ENCODE results near the gene TOR2A. TPM values are rescaled to one million over a fixed set of nuclear protein-coding genes. Genes with fewer than 3 reads are reported as not detected.
A peak's percentile ranks its signal among the peaks of the same experiment; 100 is the strongest.

TOR2A gene
- total and polyA plus RNA-seq, 9 of the 15 experiments (the other 6 are each of a cell fraction or from before 2014, with no cell fraction given) = 0.80 to 25.9 (median 11.1) TPM

DNA sequence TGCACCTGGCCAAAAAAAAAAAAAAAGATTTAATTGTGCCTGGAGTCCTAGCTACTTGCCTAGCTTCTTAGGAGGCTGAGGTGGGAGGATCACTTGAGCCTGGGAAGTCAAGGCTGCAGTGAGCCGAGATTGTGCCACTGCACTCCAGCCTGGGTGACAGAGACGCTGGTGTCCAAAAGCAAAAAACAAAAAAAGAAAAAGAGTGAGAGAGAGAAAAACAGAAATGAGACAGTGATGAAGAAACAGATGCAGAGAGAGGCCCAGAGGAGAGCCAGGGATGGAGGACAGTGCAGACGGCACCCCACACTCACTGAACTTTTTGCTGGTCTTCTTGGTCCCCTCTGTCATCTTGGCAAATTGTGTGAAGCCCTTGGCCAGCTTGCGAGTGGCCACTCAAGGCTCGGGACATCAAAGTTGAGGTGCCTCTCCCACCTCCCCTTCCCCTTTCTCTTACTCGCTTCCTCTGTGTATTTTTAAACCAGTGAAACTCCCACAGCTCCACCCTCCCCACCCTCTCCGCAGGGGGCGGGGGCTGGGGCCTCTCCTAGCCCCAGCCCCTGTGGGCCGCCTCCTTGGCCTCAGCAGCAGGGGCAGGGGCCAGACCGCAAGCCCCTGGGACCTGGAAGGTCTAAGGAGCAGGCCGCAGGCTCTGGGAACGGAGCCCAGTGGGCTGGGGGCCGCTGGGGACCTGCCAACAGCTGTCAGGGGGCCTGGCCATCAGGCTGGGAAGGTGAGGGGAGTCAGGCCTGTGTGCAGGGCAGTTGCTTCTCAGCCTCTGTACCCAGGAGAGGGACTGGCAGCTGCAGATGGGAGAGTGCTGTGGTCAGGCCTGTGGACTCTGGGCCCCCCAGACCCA is 43.4 kb upstream of the TOR2A start, which contains the start of gene SH2D3C:
SH2D3C (minus strand) TSS at position 387 of the 856 bp plus-strand sequence; CDS start at position 348, 39 bp downstream.
- Histone ChIP-seq H3K4me3 (no peak within 1 kb of the TSS), H3K27ac (ENCODE audit: extremely low read depth, low read depth, low read length) (no peak within 1 kb of the TSS; the same call in 2 of the 3 replicates), H4K20me1 (replicated peaks; ENCODE audit: control insufficient read depth, insufficient read depth, low read length) (no peaks in the 10 kb centered on the region), H3K9me1 (ENCODE audit: control insufficient read depth, insufficient read depth, low read length) (no peaks in the 10 kb centered on the region), H3K9me3 (replicated peaks; ENCODE audit: control insufficient read depth, insufficient read depth, low read depth, low read length) (no peaks in the 10 kb centered on the region), H2AFZ (ENCODE audit: low read depth, low read length) (peak within 1 kb of the TSS; percentile 3; the same call in 1 of the 2 replicates), H3K36me3 (ENCODE audit: control insufficient read depth, insufficient read depth, low read length) (no peaks in the 10 kb centered on the region), H3K79me2 (ENCODE audit: control insufficient read depth, insufficient read depth, low read length) (no peaks in the 10 kb centered on the region), H3K4me1 (replicated peaks in 1 of 2; ENCODE audit: control insufficient read depth in 2 of 2, insufficient read depth in 2 of 2, low read length in 2 of 2) (peaks cover 24 to 48% of the 10 kb centered on the region in 2 experiments), H3K4me2 (ENCODE audit: insufficient read depth, low read length) (peak within 1 kb of the TSS; percentile 6; the same call in 1 of the 2 replicates), H3K27me3 (ENCODE audit: control insufficient read depth in 2 of 2, insufficient read depth in 2 of 2, low read length in 2 of 2) (no peaks in the 10 kb centered on the region), H3K9ac (ENCODE audit: insufficient read depth in 1 of 2, low read depth in 2 of 2, low read length in 2 of 2) (peak within 1 kb of the TSS; percentile 4 to 75; a peak in 3 of 4 replicates)
- ChIA-PET POLR2A (interaction anchor here (1.1 kb wide), 1 partner anchor 12 kb away, joined by 4 read pairs; no protein-coding TSS in a partner anchor), CTCF (ENCODE audit: low intra/inter-chr PET ratio) (no interaction called here)
- DNase-seq (ENCODE audit: extremely low read depth in 1 of 4, low spot score in 3 of 4) (peak in 3 of 4 experiments; percentile 37 to 46 (median 44)), FAIRE-seq (peak; percentile 68), ATAC-seq (peak; percentile 78)
- in situ Hi-C loops (cut with MboI) = no loop called here
- WGBS (ENCODE audit: insufficient coverage, low coverage, missing lambda C conversion rate) = 29% methylated on average over 13 of the region's 13 CpGs
- intact Hi-C loops (cut with micrococcal nuclease) = no loop called here
- BruUV-seq (replicated peaks) = no TSS peak
- TF ChIP-seq, protein P1, sequence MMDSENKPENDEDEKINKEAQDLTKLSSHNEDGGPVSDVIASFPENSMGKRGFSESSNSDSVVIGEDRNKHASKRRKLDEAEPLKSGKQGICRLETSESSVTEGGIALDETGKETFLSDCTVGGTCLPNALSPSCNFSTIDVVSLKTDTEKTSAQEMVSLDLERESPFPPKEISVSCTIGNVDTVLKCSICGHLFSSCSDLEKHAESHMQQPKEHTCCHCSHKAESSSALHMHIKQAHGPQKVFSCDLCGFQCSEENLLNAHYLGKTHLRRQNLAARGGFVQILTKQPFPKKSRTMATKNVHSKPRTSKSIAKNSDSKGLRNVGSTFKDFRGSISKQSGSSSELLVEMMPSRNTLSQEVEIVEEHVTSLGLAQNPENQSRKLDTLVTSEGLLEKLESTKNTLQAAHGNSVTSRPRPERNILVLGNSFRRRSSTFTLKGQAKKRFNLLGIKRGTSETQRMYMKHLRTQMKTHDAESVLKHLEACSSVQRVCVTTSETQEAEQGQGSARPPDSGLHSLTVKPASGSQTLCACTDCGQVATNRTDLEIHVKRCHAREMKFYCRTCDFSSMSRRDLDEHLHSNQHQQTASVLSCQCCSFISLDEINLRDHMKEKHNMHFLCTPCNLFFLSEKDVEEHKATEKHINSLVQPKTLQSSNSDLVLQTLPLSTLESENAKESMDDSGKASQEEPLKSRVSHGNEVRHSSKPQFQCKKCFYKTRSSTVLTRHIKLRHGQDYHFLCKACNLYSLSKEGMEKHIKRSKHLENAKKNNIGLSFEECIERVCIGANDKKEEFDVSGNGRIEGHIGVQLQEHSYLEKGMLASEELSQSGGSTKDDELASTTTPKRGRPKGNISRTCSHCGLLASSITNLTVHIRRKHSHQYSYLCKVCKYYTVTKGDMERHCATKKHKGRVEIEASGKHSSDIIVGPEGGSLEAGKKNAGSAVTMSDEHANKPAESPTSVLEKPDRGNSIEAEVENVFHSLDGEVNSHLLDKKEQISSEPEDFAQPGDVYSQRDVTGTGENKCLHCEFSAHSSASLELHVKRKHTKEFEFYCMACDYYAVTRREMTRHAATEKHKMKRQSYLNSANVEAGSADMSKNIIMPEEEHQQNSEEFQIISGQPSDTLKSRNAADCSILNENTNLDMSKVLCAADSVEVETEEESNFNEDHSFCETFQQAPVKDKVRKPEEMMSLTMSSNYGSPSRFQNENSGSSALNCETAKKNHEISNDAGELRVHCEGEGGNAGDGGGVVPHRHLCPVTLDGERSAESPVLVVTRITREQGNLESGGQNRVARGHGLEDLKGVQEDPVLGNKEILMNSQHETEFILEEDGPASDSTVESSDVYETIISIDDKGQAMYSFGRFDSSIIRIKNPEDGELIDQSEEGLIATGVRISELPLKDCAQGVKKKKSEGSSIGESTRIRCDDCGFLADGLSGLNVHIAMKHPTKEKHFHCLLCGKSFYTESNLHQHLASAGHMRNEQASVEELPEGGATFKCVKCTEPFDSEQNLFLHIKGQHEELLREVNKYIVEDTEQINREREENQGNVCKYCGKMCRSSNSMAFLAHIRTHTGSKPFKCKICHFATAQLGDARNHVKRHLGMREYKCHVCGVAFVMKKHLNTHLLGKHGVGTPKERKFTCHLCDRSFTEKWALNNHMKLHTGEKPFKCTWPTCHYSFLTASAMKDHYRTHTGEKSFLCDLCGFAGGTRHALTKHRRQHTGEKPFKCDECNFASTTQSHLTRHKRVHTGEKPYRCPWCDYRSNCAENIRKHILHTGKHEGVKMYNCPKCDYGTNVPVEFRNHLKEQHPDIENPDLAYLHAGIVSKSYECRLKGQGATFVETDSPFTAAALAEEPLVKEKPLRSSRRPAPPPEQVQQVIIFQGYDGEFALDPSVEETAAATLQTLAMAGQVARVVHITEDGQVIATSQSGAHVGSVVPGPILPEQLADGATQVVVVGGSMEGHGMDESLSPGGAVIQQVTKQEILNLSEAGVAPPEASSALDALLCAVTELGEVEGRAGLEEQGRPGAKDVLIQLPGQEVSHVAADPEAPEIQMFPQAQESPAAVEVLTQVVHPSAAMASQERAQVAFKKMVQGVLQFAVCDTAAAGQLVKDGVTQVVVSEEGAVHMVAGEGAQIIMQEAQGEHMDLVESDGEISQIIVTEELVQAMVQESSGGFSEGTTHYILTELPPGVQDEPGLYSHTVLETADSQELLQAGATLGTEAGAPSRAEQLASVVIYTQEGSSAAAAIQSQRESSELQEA (IDR thresholded peaks at IDR 0.05; ENCODE audit: low read depth) = no peak
- TF ChIP-seq, protein P2, sequence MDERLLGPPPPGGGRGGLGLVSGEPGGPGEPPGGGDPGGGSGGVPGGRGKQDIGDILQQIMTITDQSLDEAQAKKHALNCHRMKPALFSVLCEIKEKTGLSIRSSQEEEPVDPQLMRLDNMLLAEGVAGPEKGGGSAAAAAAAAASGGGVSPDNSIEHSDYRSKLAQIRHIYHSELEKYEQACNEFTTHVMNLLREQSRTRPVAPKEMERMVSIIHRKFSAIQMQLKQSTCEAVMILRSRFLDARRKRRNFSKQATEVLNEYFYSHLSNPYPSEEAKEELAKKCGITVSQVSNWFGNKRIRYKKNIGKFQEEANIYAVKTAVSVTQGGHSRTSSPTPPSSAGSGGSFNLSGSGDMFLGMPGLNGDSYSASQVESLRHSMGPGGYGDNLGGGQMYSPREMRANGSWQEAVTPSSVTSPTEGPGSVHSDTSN (CRISPR knock-in tag; IDR thresholded peaks at IDR 0.05; ENCODE audit: low read depth) = no peak
- TF ChIP-seq, protein P2 (tag; conservative IDR thresholded peaks at IDR 0.05; ENCODE audit: low read depth) = no peak
- TF ChIP-seq SNIP1 (IDR thresholded peaks at IDR 0.05; ENCODE audit: low read depth) = no peak
- no peak for TF ChIP-seq RHOXF2B (CRISPR knock-in tag; conservative IDR thresholded peaks at IDR 0.05)
- 0 out of 2 replicates have a peak, but pooled peaks have one; percentile 14 for TF ChIP-seq ZNF766 (CRISPR knock-in tag; conservative IDR thresholded peaks at IDR 0.05)
- TF ChIP-seq L3MBTL2 (IDR thresholded peaks at IDR 0.05) = no peak
- TF ChIP-seq ZNF830 (CRISPR knock-in tag; IDR thresholded peaks at IDR 0.05) = no peak
- no peak for TF ChIP-seq EWSR1 (IDR thresholded peaks at IDR 0.05; ENCODE audit: borderline replicate concordance, low read depth, partially characterized antibody)
- TF ChIP-seq SNRNP70 (optimal IDR thresholded peaks at IDR 0.05; ENCODE audit: low read depth, low read length) = no peak
- no peak for TF ChIP-seq NUFIP1 (IDR thresholded peaks at IDR 0.05; ENCODE audit: partially characterized antibody)
